ENCODE data around the gene TBC1D22A. TPM values are rescaled to one million over a fixed set of nuclear protein-coding genes. Genes with fewer than 3 reads are reported as not detected.
"Not testable (repeated sequence)": the region's sequence is repeated elsewhere in the genome, so short reads cannot be mapped to it uniquely, and the experiment has no call there.

TBC1D22A gene
- total and polyA plus RNA-seq, 8 donors = 14.4 to 33.5 (median 15.7) TPM

- intact Hi-C loops (cut with DNase I) = no loop called here
- Histone ChIP-seq H3K4me1 (no peaks in the 10 kb centered on the region), H3K9me3 (no peaks in the 10 kb centered on the region), H3K27me3 (no peaks in the 10 kb centered on the region), H3K4me3 (no peak overlapping the region), H3K36me3 (peaks cover 0 to 25% of the 10 kb centered on the region in 2 donors), H3K27ac (peak overlapping the region in 1 of 2 donors; percentile 33)
- no peak for TF ChIP-seq CTCF (IDR thresholded peaks at IDR 0.05)
- no peak for ATAC-seq
- DNase-seq = peak in 2 of 4 donors; percentile 12 to 70
Measured at GRCh38 chr22:47164514-47165337, 402.3 kb downstream of the TBC1D22A start.

- Histone ChIP-seq H3K9me3 (no peaks in the 10 kb centered on the region), H3K36me3 (peaks cover 0 to 25% of the 10 kb centered on the region in 2 donors), H3K4me3 (no peak overlapping the region), H3K27me3 (no peaks in the 10 kb centered on the region), H3K27ac (no peak overlapping the region), H3K4me1 (no peaks in the 10 kb centered on the region)
- TF ChIP-seq CTCF (IDR thresholded peaks at IDR 0.05) = no peak
- ATAC-seq (no peak), DNase-seq (peak in 1 of 4 donors; percentile 16)
- intact Hi-C loops (cut with DNase I) = no loop called here
Measured at GRCh38 chr22:47165338-47166032, 403.0 kb downstream of the TBC1D22A start.

- no peaks in the 10 kb centered on the region for H3K27me3 ChIP-seq
- H3K9me3 ChIP-seq = no peaks in the 10 kb centered on the region
- DNase-seq = peak in 1 of 4 donors; percentile 22
- H3K4me1 ChIP-seq = no peaks in the 10 kb centered on the region
- no peak for ATAC-seq
- intact Hi-C loops (cut with DNase I) = no loop called here
- H3K4me3 ChIP-seq = no peak overlapping the region
- H3K27ac ChIP-seq = no peak overlapping the region
- TF ChIP-seq CTCF (IDR thresholded peaks at IDR 0.05) = no peak
- peaks cover 0 to 25% of the 10 kb centered on the region in 2 donors for H3K36me3 ChIP-seq
Measured at GRCh38 chr22:47166033-47166404, 403.6 kb downstream of the TBC1D22A start.

DNA sequence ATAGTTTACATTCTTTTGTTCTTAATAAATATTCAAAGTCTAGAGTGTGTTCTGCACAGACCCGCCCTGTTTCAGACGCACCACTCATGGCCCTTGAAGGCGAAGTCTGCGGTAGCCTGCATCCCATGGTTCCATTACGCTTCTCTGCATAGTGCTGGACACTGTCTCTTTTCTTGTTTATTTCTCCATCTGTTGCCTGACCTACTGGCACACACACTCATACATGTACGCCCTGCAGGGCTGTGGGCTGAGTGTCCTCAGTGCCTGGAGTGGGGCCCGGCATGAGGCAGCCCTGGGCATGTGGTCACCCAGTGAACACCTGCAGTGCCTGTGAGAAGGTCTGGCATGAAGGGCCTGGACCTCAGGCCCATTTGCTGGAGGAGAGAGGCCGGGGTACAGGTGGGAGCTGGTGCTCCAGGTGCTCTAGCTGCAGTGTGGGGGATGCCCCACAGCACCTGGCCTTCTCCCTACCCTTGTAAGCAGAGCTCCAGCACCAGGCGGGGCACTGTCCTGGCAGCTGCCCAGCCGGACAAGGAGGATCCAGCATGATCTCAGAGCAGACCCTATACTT, 404.1 kb downstream of the TBC1D22A start:
- intact Hi-C loops (cut with DNase I) = no loop called here
- Histone ChIP-seq H3K9me3 (no peaks in the 10 kb centered on the region), H3K36me3 (peaks cover 0 to 25% of the 10 kb centered on the region in 2 donors), H3K4me1 (no peaks in the 10 kb centered on the region), H3K27ac (no peak overlapping the region), H3K4me3 (no peak overlapping the region), H3K27me3 (no peaks in the 10 kb centered on the region)
- ATAC-seq (no peak), DNase-seq (peak in 1 of 4 donors; percentile 24)
- no peak for TF ChIP-seq CTCF (IDR thresholded peaks at IDR 0.05)

DNA sequence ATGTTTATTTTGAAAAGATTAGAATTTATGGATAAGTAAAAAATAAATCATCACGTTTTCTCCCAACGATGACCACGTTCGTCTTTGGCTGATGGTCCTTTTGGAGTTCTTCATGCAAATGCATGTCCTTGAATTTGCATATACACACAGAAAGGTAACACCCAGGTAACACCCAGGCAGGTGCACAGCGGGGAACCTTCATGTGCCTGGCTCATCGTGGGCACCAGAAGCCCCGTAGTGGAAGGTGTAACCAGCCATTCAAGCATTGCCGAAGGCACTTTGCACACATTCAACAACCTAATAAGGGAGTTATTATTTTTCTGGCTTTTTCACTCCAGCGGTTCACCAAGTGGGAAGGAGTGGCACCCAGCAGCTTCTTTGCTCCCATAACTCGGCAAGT, 404.6 kb downstream of the TBC1D22A start:
- peaks cover 0 to 25% of the 10 kb centered on the region in 2 donors for H3K36me3 ChIP-seq
- no peak overlapping the region for H3K27ac ChIP-seq
- intact Hi-C loops (cut with DNase I) = no loop called here
- DNase-seq (peak in 1 of 4 donors; percentile 27), ATAC-seq (no peak)
- H3K27me3 ChIP-seq = no peaks in the 10 kb centered on the region
- no peak for TF ChIP-seq CTCF (IDR thresholded peaks at IDR 0.05)
- H3K4me3 ChIP-seq = no peak overlapping the region
- no peaks in the 10 kb centered on the region for H3K4me1 ChIP-seq
- H3K9me3 ChIP-seq = no peaks in the 10 kb centered on the region

- H3K27me3 ChIP-seq; H3K27ac ChIP-seq; H3K9me3 ChIP-seq; ATAC-seq; intact Hi-C loops (cut with DNase I); H3K4me1 ChIP-seq; H3K4me3 ChIP-seq; DNase-seq: not testable (repeated sequence)
- peaks cover 0 to 25% of the 10 kb centered on the region in 2 donors for H3K36me3 ChIP-seq
Measured at GRCh38 chr22:47167921-47168320, 405.5 kb downstream of the TBC1D22A start.

All from left lung (tissue), 10 donors.